HepG2 (cell line): Measurements from ENCODE around the gene RTP5. TPM values are rescaled to one million over a fixed set of nuclear protein-coding genes. Genes with fewer than 3 reads are reported as not detected.

Experiments used
- ATAC-seq: fragments of 200-7000 bp; cut with Tn5 transposase; 3 replicates; pipeline ENCODE4 v1.9.1; 2020; ENCODE audit warnings: mild to moderate bottlenecking, moderate library complexity
- BruUV-seq: library from RNA; stranded (reverse); fragments of 400-500 nt; replicated peaks from 2 replicates; lab custom pipeline; 2021; lab: Mats Ljungman, UMichigan
- CTCF ChIA-PET: fragments of 300-600 bp; formaldehyde crosslinking; extraction: SDS; loops from one replicate; lab custom pipeline; 2021; ENCODE audit warnings: low total read pairs, inconsistent platforms, low intra/inter-chr PET ratio; lab: Yijun Ruan, JAX
- POLR2A ChIA-PET: fragments of 350-600 bp; sonication (Branson Sonifier 250); formaldehyde crosslinking; loops from one replicate; lab custom pipeline; 2020; ENCODE audit warnings: antibody characterized with exemption, inconsistent platforms; lab: Yijun Ruan, JAX
- DNase-seq: peaks from one replicate; pipeline ENCODE4 v3.0.0-alpha.2; 2015; ENCODE audit warnings: low spot score
- FAIRE-seq: peaks from 3 replicates; lab custom pipeline; 2011; peaks lifted over from hg19 to GRCh38; lab: Jason Lieb, UNC
- H2AFZ ChIP-seq: one replicate; pipeline ENCODE4 v1.6.1; 2011; ENCODE audit warnings: low read length, inconsistent platforms
- H3K27ac ChIP-seq: fragments of 300-600 bp; 3 replicates; pipeline ENCODE4 v1.8.0; 2011; ENCODE audit warnings: mixed run types, mild to moderate bottlenecking, mixed read lengths, low read length, inconsistent platforms; ENCODE audit not compliant: insufficient read depth; ENCODE audit errors: extremely low read length
- H3K27me3 ChIP-seq, 2 experiments: fragments of 200-600 bp in 1 of 2; 2 replicates in 1 of 2; 3 replicates in 1 of 2; pipeline versions ENCODE4 v1.6.0 to v1.8.0; 2011; ENCODE audit warnings: low read length in 2 of 2, mild to moderate bottlenecking in 2 of 2, moderate library complexity in 2 of 2, inconsistent platforms in 1 of 2; ENCODE audit not compliant: insufficient read depth in 2 of 2, control insufficient read depth in 1 of 2
- H3K36me3 ChIP-seq, 2 experiments: fragments of 200-600 bp in 1 of 2; replicated peaks in 1 of 2; 2 replicates in 1 of 2; 3 replicates in 1 of 2; pipeline versions ENCODE4 v1.5.1 to v1.8.0; 2011; ENCODE audit warnings: low read length in 2 of 2, inconsistent platforms in 1 of 2; ENCODE audit not compliant: insufficient read depth in 2 of 2, control insufficient read depth in 1 of 2
- H3K4me1 ChIP-seq: 2 replicates; pipeline ENCODE4 v1.5.1; 2012; ENCODE audit warnings: low read length, inconsistent platforms; ENCODE audit not compliant: insufficient read depth
- H3K4me2 ChIP-seq: 2 replicates; pipeline ENCODE4 v1.6.0; 2011; ENCODE audit warnings: low read depth, low read length, inconsistent platforms
- H3K4me3 ChIP-seq, 3 experiments: fragments of 200-600 bp in 1 of 3; sonication (generic), shearing (Covaris generic) in 1 of 3; replicated peaks in 1 of 3; 2 replicates each; pipeline ENCODE4 v1.5.1; 2011 to 2016; ENCODE audit warnings: low read length in 3 of 3, inconsistent platforms in 2 of 3, low read depth in 2 of 3, mild to moderate bottlenecking in 2 of 3, control low read depth in 1 of 3, mixed read lengths in 1 of 3; ENCODE audit not compliant: insufficient read depth in 1 of 3
- H3K79me2 ChIP-seq: one replicate; pipeline ENCODE4 v1.6.1; 2011; ENCODE audit warnings: low read length, inconsistent platforms; ENCODE audit not compliant: insufficient read depth
- H3K9ac ChIP-seq: 2 replicates; pipeline ENCODE4 v1.6.0; 2011; ENCODE audit warnings: mild to moderate bottlenecking, low read depth, low read length, inconsistent platforms; ENCODE audit not compliant: insufficient read depth
- H3K9me3 ChIP-seq: 2 replicates; pipeline ENCODE4 v1.5.1; 2012; ENCODE audit warnings: mild to moderate bottlenecking, low read length
- H4K20me1 ChIP-seq: 2 replicates; pipeline ENCODE4 v1.6.0; 2011; ENCODE audit warnings: inconsistent platforms, mild to moderate bottlenecking, low read length, moderate library complexity; ENCODE audit not compliant: insufficient read depth
- BORCS8-MEF2B ChIP-seq: sonication (generic); formaldehyde crosslinking; IDR thresholded peaks from 2 replicates; pipeline ENCODE4 v1.8.0; 2022; ENCODE audit warnings: mild to moderate bottlenecking, missing genetic modification reagents
- HNRNPL ChIP-seq: fragments of 200-400 bp; formaldehyde crosslinking; IDR thresholded peaks from 2 replicates; pipeline ENCODE4 v1.6.1; 2017; ENCODE audit warnings: mild to moderate bottlenecking, low read depth, low read length
- ZBTB10 ChIP-seq: sonication (generic); formaldehyde crosslinking; IDR thresholded peaks from 2 replicates; pipeline ENCODE4 v1.4.0; 2020; ENCODE audit warnings: missing genetic modification reagents, borderline replicate concordance
- WGBS: methylation state at CpG from one replicate; pipeline ENCODE4 v1.1.6; 2017; ENCODE audit warnings: low lambda C conversion rate; 5-methylcytosine and 5-hydroxymethylcytosine counted together
- in situ Hi-C: cut with HindIII; loops from 2 replicates; pipeline ENCODE4 v1.10.0; 2017; ENCODE audit warnings: low pct_unique_long_range_greater_than_20kb; ENCODE audit not compliant: extremely low pct_ligation_motif_present
- intact Hi-C: fragments of 100-400 bp; cut with micrococcal nuclease; formaldehyde crosslinking; loops from one replicate; pipeline ENCODE4 v1.10.0; 2022; ENCODE audit not compliant: unreplicated experiment
- polyA plus RNA-seq, 8 experiments: library from polyadenylated mRNA; depleted of rRNA in 3 of 8; stranded (reverse) in 7 of 8; unstranded in 1 of 8; fragments of >200 nt; fragmentation: Illumina TruSeq in 4 of 8; extraction: Trizol in 4 of 8; gene quantifications; 2 replicates each; pipeline versions ENCODE4 v1.2.1 to v1.2.3, GENCODE V29; 2011 to 2016; ENCODE audit warnings: low read depth in 4 of 8, missing spikeins in 1 of 8, mixed read lengths in 1 of 8; ENCODE audit not compliant: insufficient read depth in 1 of 8
- total RNA-seq, 5 experiments: library from RNA; depleted of rRNA; stranded (reverse); fragments of >200 nt; fragmentation: Illumina TruSeq; extraction: Trizol; gene quantifications; 2 replicates each; pipeline ENCODE4 v1.2.3, GENCODE V29; 2016; ENCODE audit warnings: low read depth in 1 of 5

The RTP5 gene
- total and polyA plus RNA-seq, 2 of the 13 experiments (the other 11 are each of a cell fraction or from before 2014, with no cell fraction given): not detected

GRCh38 chr2:241852981-241853631 is 16.4 kb upstream of the RTP5 start:
- peaks cover 39 to 93% of the 10 kb centered on the region in 2 experiments; a peak in 4 of 5 replicates for H3K27me3 ChIP-seq
- BruUV-seq: no TSS peak
- TF ChIP-seq ZBTB10: no peak
- TF ChIP-seq HNRNPL: 0 out of 2 replicates have a peak, but pooled peaks have one; percentile 36
- TF ChIP-seq BORCS8-MEF2B: 0 out of 2 replicates have a peak, but pooled peaks have one; percentile 3
- 38% methylated on average over 9 of the region's 10 CpGs for WGBS
- no peak for DNase-seq
- ChIA-PET POLR2A (interaction anchor here (1.0 kb wide), 1 partner anchor 44 kb away, joined by 3 read pairs; the partner anchor contains the start of gene NEU4), CTCF (no interaction called here)
- intact Hi-C loops: no loop called here
- no peak for ATAC-seq
- no peaks in the 10 kb centered on the region for H3K9me3 ChIP-seq
- no peak overlapping the region for H3K4me2 ChIP-seq
- no peaks in the 10 kb centered on the region for H3K36me3 ChIP-seq
- no peak for FAIRE-seq
- H3K9ac ChIP-seq: no peak overlapping the region
- H3K4me1 ChIP-seq: peaks cover 11% of the 10 kb centered on the region
- H4K20me1 ChIP-seq: no peaks in the 10 kb centered on the region
- no peak overlapping the region for H3K4me3 ChIP-seq
- in situ Hi-C loops: no loop called here
- H2AFZ ChIP-seq: no peak overlapping the region
- H3K27ac ChIP-seq: no peak overlapping the region
- no peaks in the 10 kb centered on the region for H3K79me2 ChIP-seq
